A673 (cell line): ENCODE data around the gene ZNF430.

Source experiments
- EZH2 ChIP-seq: fragments of 200-600 bp; sonication (generic); IDR thresholded peaks from 2 replicates; pipeline ENCODE4 v1.6.1; 2017; ENCODE audit warnings: borderline replicate concordance, low read depth, mild to moderate bottlenecking, mixed read lengths, antibody characterized with exemption, low read length; ENCODE audit not compliant: poor library complexity, severe bottlenecking
- TF ChIP-seq, protein P1 (sequence below): fragments of 300-800, 200-600 bp; sonication (generic); conservative IDR thresholded peaks from 2 replicates; pipeline ENCODE4 v1.5.1; 2017; ENCODE audit warnings: low read depth, mild to moderate bottlenecking, antibody characterized with exemption, low read length, moderate library complexity, mixed read lengths

DNA sequence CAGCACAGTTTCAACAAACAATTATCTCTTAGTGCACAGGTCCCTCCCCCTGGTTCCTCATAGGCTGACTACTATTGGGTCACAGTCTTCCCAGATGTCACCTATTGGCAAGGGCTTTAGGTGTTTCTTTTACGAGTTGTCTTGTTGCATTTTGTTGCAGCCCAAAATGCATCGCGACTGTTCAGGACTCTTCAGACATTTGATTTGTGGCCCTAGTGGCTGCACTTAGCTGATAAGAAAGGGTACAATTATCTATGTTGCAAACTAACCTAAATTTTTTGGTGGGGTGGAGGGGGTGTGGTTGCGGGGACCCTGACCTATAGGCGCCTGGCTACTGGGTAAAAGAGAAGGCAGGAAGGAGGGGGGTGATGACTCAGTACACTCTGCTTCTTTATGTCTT, 32.4 kb downstream of the ZNF430 start:
- TF ChIP-seq, protein P1, sequence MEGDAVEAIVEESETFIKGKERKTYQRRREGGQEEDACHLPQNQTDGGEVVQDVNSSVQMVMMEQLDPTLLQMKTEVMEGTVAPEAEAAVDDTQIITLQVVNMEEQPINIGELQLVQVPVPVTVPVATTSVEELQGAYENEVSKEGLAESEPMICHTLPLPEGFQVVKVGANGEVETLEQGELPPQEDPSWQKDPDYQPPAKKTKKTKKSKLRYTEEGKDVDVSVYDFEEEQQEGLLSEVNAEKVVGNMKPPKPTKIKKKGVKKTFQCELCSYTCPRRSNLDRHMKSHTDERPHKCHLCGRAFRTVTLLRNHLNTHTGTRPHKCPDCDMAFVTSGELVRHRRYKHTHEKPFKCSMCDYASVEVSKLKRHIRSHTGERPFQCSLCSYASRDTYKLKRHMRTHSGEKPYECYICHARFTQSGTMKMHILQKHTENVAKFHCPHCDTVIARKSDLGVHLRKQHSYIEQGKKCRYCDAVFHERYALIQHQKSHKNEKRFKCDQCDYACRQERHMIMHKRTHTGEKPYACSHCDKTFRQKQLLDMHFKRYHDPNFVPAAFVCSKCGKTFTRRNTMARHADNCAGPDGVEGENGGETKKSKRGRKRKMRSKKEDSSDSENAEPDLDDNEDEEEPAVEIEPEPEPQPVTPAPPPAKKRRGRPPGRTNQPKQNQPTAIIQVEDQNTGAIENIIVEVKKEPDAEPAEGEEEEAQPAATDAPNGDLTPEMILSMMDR: no peak
- TF ChIP-seq EZH2: no peak
